Measurements from ENCODE around the gene GRHPR. TPM values are rescaled to one million over a fixed set of nuclear protein-coding genes. Genes with fewer than 3 reads are reported as not detected.
A peak's percentile ranks its signal among the peaks of the same experiment; 100 is the strongest.

Gene GRHPR
- total and polyA plus RNA-seq, 10 of the 15 experiments (the other 5 are each of a cell fraction or from before 2014, with no cell fraction given) = 52.4 to 194 (median 126) TPM

- ATAC-seq (no peak), DNase-seq (ENCODE audit: low read depth, low spot score) (no peak), FAIRE-seq (no peak)
- TF ChIP-seq STAT3 (IDR thresholded peaks at IDR 0.05; ENCODE audit: low read depth, low read length) = no peak
- TF ChIP-seq, protein P1, sequence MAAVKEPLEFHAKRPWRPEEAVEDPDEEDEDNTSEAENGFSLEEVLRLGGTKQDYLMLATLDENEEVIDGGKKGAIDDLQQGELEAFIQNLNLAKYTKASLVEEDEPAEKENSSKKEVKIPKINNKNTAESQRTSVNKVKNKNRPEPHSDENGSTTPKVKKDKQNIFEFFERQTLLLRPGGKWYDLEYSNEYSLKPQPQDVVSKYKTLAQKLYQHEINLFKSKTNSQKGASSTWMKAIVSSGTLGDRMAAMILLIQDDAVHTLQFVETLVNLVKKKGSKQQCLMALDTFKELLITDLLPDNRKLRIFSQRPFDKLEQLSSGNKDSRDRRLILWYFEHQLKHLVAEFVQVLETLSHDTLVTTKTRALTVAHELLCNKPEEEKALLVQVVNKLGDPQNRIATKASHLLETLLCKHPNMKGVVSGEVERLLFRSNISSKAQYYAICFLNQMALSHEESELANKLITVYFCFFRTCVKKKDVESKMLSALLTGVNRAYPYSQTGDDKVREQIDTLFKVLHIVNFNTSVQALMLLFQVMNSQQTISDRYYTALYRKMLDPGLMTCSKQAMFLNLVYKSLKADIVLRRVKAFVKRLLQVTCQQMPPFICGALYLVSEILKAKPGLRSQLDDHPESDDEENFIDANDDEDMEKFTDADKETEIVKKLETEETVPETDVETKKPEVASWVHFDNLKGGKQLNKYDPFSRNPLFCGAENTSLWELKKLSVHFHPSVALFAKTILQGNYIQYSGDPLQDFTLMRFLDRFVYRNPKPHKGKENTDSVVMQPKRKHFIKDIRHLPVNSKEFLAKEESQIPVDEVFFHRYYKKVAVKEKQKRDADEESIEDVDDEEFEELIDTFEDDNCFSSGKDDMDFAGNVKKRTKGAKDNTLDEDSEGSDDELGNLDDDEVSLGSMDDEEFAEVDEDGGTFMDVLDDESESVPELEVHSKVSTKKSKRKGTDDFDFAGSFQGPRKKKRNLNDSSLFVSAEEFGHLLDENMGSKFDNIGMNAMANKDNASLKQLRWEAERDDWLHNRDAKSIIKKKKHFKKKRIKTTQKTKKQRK (IDR thresholded peaks at IDR 0.05; ENCODE audit: low read depth, low read length) = no peak
- Histone ChIP-seq H3K4me2 (ENCODE audit: control insufficient read depth, insufficient read depth) (peak overlapping the region; percentile 31; the same call in 1 of the 2 replicates), H3K79me2 (ENCODE audit: control insufficient read depth, insufficient read depth, low read length) (peaks cover 1% of the 10 kb centered on the region), H3K9ac (ENCODE audit: control insufficient read depth, insufficient read depth, low read length) (no peak overlapping the region), H3K9me3 (replicated peaks; ENCODE audit: control insufficient read depth, insufficient read depth, low read length) (no peaks in the 10 kb centered on the region; the same call in 2 of the 3 replicates), H3K36me3 (ENCODE audit: control insufficient read depth in 2 of 2, insufficient read depth in 2 of 2, low read length in 1 of 2) (no peaks in the 10 kb centered on the region), H4K20me1 (ENCODE audit: control insufficient read depth, insufficient read depth) (no peaks in the 10 kb centered on the region), H3K4me1 (ENCODE audit: control insufficient read depth, insufficient read depth, low read length) (peaks cover 45% of the 10 kb centered on the region), H3K27me3 (replicated peaks in 1 of 2; ENCODE audit: control insufficient read depth in 2 of 2, insufficient read depth in 2 of 2, low read length in 1 of 2) (no peaks in the 10 kb centered on the region), H3K27ac (ENCODE audit: control insufficient read depth, insufficient read depth) (peak overlapping the region; percentile 96), H2AFZ (ENCODE audit: control insufficient read depth, low read depth, low read length) (peak overlapping the region; percentile 25; the same call in 1 of the 2 replicates), H3K4me3 (no peak overlapping the region)
- in situ Hi-C loops (cut with MboI) (no loop called here), intact Hi-C loops (cut with micrococcal nuclease; ENCODE audit: unreplicated experiment) (no loop called here)
- POLR2A ChIA-PET = no interaction called here
- BruUV-seq (replicated peaks) = no TSS peak
- RAD21 ChIA-PET (ENCODE audit: unreplicated experiment) = interaction anchor here (0.8 to 1.2 kb wide), 5 partner anchors 9 to 95 kb away, joined by 3 to 5 read pairs (median 3); no protein-coding TSS in a partner anchor
- WGBS (ENCODE audit: insufficient coverage, insufficient replicate concordance, low lambda C conversion rate, missing lambda C conversion rate) = 39% methylated on average over 2 of the region's 2 CpGs
- SMC1A ChIA-PET (ENCODE audit: uncharacterized antibody, unreplicated experiment) = interaction anchor here (0.8 to 1.6 kb wide), 8 partner anchors 8 to 43 kb away, joined by 3 to 7 read pairs (median 4); no protein-coding TSS in a partner anchor
- CTCF ChIA-PET = interaction anchor here (1.0 to 8.5 kb wide), 5 partner anchors 8 to 26 kb away, joined by 3 to 59 read pairs (median 5); no protein-coding TSS in a partner anchor
Measured at GRCh38 chr9:37399336-37399735, 23.2 kb upstream of the GRHPR start.

Measured in GM12878 (cell line).